K562 treated with DMSO at 1 percent for 24 hours (cell line): ENCODE results near the gene PICALM. TPM values are rescaled to one million over a fixed set of nuclear protein-coding genes. Genes with fewer than 3 reads are reported as not detected.

Experiments
- total RNA-seq: library from RNA; unstranded; fragments of 300-600 nt; gene quantifications from 2 replicates; pipeline ENCODE4 v1.2.3, GENCODE V29; 2022; ENCODE audit warnings: low read depth; ENCODE audit not compliant: insufficient read depth

The PICALM gene, protein sequence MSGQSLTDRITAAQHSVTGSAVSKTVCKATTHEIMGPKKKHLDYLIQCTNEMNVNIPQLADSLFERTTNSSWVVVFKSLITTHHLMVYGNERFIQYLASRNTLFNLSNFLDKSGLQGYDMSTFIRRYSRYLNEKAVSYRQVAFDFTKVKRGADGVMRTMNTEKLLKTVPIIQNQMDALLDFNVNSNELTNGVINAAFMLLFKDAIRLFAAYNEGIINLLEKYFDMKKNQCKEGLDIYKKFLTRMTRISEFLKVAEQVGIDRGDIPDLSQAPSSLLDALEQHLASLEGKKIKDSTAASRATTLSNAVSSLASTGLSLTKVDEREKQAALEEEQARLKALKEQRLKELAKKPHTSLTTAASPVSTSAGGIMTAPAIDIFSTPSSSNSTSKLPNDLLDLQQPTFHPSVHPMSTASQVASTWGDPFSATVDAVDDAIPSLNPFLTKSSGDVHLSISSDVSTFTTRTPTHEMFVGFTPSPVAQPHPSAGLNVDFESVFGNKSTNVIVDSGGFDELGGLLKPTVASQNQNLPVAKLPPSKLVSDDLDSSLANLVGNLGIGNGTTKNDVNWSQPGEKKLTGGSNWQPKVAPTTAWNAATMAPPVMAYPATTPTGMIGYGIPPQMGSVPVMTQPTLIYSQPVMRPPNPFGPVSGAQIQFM
- 97.4 and 118 TPM in 2 replicates for total RNA-seq

DNA sequence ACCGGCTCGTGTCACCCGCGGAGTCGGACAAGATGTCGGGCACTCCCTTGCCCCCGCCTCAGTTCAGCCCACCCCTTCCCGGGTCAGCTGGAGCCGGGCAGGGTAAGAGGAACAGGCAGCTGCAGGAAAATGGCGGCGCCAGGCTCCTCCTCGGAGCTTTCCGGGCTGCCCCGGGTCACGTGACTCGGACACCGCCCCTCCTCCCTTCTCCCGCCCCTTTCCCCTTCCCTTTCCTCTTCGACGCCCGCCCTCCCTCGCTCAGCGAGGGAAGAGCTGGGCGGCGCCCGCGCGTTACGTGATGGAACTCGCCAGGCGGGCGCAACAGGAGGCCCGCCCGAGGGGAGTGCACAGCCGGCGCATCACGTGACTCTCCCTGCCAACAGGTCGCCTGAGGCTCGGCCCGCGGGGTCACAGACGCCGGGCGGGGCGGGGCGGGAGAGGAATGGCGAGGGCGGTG is at the start of gene PICALM:
TSS of gene PICALM (minus strand) at position 134 of the 457 bp plus-strand sequence. CDS start 304 bp downstream, outside the sequence.

Other genes starting within 250 kb of the PICALM start
- gene CCDC83, start 213.7 kb downstream of the PICALM start, total RNA-seq: not detected in 2 replicates
- 22.7 and 28.9 TPM in 2 replicates for gene EED, start 175.7 kb upstream of the PICALM start, total RNA-seq
- 36.0 and 38.4 TPM in 2 replicates for gene HIKESHI, start 233.2 kb upstream of the PICALM start, total RNA-seq